Activated CD4-positive, alpha-beta T cell treated with anti-CD3 and anti-CD28 coated beads for 4 hours (primary cell): ENCODE data around the gene CCDC92.
A peak's percentile ranks its signal among the peaks of the same experiment; 100 is the strongest.

ENCODE experiments used
- DNase-seq, 2 donors: peaks; one replicate each; pipeline ENCODE4 v3.0.0-alpha.2; 2020

Gene CCDC92

GRCh38 chr12:123907726-123908476, 64.7 kb downstream of the CCDC92 start:
- DNase-seq: no peak

- no peak for DNase-seq
Observed at GRCh38 chr12:123906711-123907420, 65.8 kb downstream of the CCDC92 start.

- DNase-seq: peak; percentile 61 to 73
Observed at GRCh38 chr12:123905319-123905925, 67.2 kb downstream of the CCDC92 start.

- DNase-seq: no peak
Observed at GRCh38 chr12:123903301-123904065, 69.1 kb downstream of the CCDC92 start.

- DNase-seq: no peak
Observed at GRCh38 chr12:123902821-123903220, 69.8 kb downstream of the CCDC92 start.

GRCh38 chr12:123900871-123901376, 71.7 kb downstream of the CCDC92 start:
- DNase-seq: no peak

GRCh38 chr12:123899368-123899767, 73.3 kb downstream of the CCDC92 start:
- no peak for DNase-seq

- no peak for DNase-seq
Observed at GRCh38 chr12:123898673-123899072, 74.0 kb downstream of the CCDC92 start.

GRCh38 chr12:123897221-123897620, 75.4 kb downstream of the CCDC92 start:
- no peak for DNase-seq

GRCh38 chr12:123896767-123897166, 75.9 kb downstream of the CCDC92 start:
- DNase-seq: no peak

- no peak for DNase-seq
Observed at GRCh38 chr12:123895451-123895850, 77.2 kb downstream of the CCDC92 start.

GRCh38 chr12:123894823-123895345, 77.7 kb downstream of the CCDC92 start:
- DNase-seq: no peak

GRCh38 chr12:123893276-123893675, 79.4 kb downstream of the CCDC92 start:
- DNase-seq: no peak

GRCh38 chr12:123892853-123893252, 79.8 kb downstream of the CCDC92 start:
- no peak for DNase-seq

GRCh38 chr12:123892180-123892559, 80.5 kb downstream of the CCDC92 start:
- no peak for DNase-seq

- DNase-seq: no peak
Observed at GRCh38 chr12:123891516-123892179, 81.0 kb downstream of the CCDC92 start.

- DNase-seq: no peak
Observed at GRCh38 chr12:123891011-123891410, 81.6 kb downstream of the CCDC92 start.

GRCh38 chr12:123890536-123890902, 82.1 kb downstream of the CCDC92 start:
- DNase-seq: no peak

- no peak for DNase-seq
Observed at GRCh38 chr12:123889848-123890535, 82.6 kb downstream of the CCDC92 start.

- DNase-seq: no peak
Observed at GRCh38 chr12:123888989-123889388, 83.6 kb downstream of the CCDC92 start.

- DNase-seq: no peak
Observed at GRCh38 chr12:123886931-123887582, 85.6 kb downstream of the CCDC92 start.
